ENCODE results near the gene PDE11A.

Gene PDE11A

DNA sequence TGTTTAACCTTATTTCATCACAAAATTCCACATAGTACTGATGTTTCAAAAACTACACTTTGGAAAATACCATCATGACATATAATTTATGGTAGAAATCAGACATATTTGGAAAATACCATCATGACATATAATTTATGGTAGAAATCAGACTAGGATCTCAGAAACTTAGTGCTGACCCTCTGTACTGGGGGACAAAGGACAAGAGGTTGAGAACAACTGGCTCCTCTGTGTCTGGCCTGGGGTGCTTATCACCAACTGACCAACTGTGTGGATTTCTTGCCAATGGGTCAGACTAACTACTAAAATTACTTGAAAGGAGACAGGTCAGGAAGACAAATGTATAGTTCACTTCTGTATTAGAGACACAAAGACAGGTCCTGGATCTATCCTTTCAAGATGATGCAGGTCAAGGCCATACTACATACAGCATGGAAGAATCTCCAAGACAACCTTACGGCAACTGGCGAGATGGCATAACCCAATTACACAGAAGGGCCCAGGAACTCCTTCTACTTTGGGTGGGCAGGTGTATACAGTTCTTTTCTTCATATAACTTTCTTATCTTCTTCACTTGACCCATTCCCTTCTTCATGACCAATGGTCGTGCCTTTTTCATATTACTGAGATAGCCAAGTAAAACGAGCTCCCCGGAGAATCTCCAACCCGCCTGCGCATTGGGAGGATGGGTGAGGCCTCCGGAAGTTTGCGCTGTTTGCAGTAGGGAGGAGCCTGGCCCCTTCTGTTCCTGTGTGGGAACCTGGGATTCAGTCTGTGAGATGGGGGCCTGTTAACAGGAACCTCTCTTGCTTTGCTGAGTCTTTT is 389.5 kb downstream of the PDE11A start:
- no peak for DNase-seq

DNA sequence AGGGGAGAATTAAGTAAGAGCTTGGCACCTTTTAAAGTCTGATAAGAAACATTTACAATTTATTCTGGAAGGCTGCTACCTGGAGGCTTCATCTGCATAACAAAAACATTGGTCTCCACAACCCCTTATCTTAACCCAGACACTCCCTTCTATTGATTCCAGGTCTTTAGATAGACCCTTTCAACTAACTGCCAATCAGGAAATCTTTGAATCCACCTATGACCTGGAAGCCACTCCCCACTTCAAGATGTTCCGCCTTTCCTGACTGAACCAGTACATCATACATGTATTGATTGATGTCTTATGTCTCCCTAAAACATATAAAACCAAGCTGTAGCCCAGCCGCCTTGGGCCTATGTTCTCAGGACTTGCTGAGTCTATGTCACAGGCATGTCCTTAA is 390.6 kb downstream of the PDE11A start:
- DNase-seq: no peak

DNA sequence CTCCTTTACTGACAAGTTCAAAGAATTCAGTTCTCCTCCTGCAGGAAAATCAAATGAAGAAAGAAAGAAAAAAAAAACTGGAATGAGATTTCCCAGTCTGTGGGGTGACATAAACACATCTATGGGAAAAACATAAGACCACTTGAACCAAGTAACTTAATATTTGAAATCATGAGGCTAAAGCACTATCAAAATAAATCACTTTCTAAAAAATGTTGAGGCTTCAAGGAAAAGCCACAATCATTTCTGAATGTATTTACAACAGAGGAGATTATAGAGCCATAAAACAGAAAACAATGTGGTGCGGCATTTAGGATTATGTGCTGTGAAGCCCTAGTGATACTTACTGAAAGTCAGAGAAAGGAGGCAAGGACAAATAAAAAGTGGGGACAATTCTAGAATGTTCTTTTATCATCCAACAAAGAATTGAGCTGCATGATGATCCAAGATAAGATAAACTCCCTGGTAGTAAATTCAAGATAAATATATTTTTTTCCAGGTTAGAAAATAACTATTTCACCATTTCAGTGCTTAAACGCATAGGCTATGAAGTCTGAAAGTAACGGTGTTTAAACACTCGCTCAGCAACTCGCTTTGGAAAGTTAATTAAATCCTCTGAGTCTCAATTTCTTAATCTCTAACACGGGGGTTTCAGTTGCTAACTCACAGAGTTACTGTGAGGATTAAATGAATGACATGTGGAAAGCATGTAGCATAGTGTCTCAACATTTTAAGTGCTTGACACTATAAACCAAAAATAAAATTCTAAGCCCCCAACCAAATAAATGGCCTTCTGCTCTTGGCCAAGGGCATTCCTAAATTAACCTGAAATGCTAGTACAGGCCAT is 391.5 kb downstream of the PDE11A start:
- DNase-seq: no peak

DNA sequence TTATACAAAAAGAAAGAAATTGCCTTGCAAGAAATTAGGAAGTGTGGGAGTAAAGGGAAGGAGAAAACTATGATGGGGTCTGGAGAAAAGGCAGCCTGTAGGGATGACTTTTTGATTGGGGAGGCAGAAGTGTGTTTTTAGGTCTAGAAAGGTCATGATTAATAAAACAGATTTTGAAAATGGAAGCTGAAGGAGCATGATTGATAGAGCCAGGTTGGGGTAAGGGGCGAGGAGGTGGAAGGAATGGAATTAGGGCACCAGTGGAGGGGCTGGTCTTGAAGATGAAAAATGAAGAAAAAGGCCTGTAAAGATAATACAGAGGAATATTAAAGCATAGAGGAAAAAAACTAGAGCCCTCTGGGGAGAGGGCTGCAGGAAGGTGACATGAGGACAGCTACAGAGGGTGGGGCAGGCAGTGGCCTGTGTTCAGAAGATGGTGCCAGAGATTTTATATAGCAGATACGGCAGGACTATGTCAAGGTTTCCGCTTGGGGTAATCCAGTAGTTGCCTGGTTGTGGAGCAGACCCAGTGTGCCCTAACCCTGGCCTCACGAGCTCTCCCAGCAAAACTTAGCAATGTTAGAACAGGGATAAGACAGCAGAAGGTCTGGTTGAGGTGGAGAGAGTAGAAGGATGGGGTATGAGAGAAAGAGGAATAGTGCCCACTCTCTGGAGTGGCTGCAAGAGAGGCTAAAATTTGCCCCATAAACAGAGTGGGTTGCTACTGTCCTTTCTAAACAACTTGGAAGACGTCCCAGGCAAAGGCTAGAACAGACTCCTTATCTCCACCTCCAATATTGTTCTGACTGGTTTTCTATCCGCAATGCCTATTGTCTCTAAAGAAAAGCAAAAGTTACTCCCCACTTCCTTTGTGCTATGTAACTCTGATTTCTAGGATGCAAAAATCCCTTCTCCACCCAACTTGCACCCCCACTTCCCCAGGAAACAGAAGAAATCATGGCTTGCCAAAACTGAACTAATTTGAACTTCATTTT is 392.7 kb downstream of the PDE11A start:
- no peak for DNase-seq

DNA sequence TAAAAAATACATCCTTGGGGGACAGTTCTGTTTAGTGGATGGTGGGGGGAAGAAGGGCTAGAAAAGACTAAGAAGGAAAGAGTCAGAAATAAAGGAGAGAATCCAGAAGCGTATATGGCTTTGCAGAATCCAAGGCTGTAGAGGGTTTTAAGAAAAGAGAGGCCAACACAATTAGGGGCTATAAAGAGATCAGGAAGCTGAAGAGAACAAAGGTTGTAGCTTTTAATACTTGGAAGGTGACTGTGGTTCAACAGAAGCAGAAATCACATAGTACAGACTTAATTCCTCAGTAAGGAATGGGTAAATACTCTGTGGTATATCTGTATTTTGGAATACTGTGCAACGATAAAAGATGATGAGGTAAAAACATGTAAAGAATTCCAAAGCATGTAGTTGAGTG is 393.6 kb downstream of the PDE11A start:
- no peak for DNase-seq

DNA sequence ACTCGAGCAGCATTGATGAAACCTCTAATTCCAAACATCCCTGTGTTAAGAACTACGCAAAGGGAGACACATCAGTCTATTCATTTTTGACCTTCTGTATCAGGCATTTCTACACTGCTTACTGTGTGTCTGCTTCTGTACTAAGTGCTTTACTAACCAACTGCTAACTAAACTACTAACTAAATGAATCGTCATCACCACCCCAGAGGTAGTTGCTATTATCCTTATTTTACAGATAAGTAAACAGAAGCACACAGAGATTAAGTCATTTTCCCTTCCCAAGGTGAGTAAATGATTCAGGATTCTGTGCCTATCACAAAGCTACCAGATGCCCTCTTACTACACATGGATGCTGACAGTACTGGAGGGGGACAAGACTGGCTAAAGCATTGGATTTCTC is 395.9 kb downstream of the PDE11A start:
- DNase-seq: no peak

DNA sequence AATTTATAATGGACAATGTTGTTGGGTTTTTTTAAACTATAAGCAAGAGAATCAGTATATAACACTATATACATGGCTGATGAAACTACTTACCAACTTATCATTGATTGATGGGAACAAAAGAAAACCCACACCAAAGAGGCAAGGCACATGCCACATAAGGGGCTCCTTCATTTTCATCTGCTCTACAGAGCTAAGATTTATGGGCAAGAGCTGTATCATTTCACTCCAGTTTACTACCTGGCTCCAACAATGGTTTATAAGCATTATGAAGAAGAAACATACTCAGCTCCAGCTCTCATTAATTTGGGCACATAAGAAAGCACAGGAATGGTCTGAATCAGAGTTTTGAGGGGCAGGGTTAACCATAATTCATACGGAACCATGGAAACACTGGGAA is 396.8 kb downstream of the PDE11A start:
- DNase-seq: no peak

DNA sequence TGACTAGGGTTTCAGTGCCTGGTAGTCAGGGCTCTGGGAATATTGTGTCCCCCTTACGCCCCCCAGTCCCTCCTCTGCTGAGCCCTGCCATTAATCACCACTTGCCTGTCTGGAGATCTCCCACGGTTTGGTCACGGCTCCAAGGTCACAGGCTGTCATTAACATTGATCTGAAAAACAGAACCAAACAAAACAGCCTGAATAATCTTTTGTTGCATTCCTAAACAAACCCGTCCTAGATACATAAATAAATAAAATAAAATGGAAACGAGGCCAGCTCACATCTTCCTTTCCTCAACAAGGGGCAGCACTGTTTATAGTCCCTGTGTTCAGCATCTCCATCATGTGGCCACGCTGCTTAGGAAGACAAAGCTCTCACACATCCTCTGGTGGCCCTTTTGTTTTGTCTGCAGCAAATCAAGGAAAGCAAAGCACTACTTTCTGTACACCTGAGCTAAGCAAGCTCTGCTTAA is 397.2 kb downstream of the PDE11A start:
- DNase-seq: no peak

DNA sequence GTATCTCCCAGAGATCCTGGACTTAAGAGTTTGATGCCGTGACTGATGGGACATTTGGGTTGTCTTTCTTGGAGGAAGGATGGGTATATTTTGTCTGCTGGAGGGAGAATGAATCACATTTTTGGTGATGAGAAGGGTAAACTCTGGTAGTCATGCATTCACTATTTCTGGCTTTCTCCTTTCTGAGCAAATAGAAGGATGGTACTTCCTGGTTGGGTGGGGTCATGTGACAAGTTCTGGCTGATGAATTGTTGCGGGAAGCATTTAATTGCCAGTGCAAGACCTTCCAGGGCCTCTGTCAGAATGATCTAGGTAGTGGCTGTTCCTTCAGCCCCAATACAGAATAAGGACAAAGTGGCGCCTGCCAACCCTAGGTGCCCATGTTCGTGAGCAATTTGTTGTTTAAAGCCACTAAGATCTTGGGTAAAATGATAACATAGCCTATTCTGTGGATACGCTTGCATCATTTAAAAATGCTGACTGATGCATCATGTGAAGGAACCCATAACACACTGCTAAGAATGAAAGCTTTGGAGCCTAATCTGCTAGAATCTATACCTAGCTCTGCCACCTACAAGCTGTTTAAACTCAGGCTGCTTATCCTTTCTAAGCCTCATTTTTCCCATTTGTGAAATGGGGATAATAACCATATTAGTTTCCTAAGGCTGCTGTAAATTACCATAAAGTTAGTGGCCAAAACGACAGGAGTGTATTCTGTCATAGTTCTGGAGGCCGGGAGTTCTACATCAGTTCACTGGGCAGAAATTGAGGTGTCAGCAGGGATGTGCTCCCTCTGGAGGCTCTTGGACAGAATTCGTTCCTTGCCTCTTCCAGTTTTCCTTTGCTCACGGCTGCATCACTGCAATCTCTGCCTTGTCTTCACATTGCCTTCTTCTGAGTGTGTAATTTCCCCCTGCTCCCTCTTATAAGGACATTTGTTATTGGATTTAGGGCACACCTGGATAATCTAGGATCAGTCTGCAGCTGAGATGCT is 398.7 kb downstream of the PDE11A start:
- no peak for DNase-seq

DNA sequence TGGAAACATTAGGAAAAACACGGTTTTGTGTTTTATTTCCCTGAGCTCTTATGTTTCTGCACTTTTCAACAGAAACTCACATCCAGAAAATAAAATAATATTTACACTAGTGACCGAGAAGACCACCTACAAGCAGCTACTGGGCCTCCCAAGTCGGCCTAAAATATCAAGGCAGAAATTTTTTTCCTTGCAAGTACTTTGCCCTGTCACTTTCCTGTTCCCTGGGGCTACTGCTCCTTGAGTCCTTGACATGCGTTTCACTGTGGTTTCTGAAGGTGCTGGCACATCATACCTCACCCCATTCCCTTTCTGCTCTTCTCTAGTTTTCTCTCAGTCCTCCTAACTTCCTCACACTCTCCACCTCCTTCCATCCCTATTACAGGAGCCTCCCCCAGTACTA is 400.9 kb downstream of the PDE11A start:
- DNase-seq: no peak

DNA sequence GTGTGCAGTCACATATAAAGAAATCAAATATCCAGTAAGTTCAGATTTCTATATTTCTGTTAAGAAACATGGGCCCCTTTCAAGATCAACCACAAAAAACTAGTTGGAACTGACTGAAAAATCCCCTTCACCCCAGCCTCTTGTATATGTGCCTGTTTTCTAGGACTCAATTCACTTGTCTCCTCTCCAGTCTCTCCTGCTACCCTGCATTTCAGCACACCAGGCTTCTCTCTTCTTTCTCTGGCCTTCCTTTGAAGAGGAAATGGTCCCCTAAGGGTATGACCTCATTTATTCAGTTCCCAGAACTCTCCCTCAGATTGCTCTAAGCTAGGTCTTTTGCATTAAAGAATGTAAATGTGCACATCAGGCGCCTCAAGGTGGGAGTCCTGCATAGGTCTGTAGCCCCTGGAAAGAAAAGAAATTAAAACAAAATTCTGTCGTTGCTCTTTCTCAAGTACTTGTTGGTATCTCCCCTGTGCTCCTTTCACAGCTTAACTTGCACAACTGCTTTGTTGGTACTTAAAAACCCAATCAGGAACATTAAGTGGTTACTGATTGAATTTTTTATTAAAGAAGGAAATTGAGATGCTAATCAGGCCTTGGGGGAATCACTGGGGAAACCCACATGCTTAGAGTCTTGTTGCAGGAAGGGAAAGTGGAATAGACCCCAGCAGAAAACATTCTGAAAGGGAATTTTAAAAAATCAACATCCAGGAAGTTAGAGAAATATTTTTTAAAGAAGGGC is 401.6 kb downstream of the PDE11A start:
- no peak for DNase-seq

DNA sequence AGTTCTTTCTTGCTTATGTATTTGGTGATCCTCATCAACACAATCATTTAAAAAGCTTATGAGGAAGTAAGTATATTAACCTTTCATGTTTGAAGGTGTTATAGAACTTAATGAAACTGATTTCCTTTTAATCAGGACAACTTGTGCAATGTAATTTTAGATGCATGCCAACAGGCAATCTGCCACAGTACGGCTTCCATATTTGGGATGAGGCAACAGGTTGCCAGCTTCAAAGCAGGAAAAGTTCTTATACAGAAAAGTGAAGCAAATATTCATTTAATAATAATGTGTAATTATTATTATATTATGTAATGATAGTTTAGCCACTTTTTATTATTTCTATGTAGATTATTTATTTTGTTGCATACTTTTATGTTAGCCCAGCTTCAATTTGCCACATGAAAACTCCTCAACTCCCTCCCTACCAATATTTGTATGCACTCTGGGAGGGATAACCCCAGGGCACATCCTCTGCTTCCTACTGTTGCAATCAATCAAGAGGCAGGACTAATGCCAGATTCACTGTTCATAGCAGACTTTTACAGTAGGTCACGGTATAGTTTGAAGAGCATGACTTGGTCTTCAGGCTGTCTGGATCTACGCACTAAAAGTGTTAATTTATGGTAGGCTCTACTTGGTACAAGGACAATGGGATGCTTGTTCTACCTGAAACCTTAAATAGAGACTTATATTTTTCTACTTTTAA is 402.8 kb downstream of the PDE11A start:
- DNase-seq: no peak

DNA sequence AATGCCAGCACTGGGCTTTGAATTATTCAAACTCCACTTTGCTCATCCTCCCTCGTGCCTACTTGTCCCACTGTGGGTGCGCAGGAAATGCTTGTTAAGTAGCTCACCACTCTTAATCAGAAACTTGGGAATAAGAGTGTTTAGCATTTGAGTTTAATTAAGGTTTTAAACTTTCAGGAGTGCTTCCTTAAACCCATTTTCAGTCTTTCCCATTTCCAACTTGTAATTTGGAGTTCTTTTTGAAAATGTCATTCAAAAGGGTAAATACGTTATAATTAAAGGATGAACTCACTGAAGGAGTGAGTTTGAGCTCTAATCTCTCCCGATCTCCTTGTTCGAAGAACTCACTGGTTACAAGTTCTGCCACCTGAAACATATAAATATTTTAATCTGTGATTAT is 403.4 kb downstream of the PDE11A start:
- DNase-seq: no peak

DNA sequence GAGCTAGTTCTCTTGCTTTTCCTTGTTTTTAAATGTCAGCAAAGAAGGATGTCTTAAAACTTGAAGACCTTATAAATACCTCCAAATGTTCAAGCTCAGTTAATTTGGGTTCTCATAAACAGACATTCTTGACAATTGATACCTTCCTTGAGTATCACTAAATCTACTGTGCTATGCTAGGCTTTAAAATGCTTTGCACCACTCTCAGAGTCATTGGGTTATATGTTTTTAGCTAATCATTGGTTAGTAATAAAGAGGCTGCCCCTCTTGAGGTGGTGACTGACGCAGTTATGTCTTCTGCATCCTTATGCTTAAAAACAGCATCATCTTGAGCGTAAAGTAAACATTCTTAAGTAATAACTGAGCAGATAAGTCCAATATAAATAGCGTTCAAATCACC is 404.0 kb downstream of the PDE11A start:
- DNase-seq: no peak

DNA sequence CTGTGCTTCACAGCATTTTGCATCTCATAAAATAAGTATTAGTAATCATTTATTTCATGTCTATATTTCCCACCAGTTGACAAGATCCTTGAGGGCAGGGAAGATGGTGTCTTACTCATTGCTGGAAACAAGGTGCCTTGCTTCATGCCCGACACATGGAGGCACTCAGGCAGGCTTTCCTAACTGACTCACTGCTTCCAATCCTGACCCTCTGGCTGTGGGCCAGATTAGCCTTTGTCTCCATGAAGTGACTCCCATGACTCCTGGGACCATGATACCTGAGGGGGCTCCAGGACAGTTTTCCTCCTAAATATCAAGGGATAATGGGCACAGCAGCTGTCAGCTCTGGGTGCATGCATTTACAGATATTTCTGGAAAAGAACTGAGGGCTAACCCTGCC is 405.0 kb downstream of the PDE11A start:
- DNase-seq: no peak

DNA sequence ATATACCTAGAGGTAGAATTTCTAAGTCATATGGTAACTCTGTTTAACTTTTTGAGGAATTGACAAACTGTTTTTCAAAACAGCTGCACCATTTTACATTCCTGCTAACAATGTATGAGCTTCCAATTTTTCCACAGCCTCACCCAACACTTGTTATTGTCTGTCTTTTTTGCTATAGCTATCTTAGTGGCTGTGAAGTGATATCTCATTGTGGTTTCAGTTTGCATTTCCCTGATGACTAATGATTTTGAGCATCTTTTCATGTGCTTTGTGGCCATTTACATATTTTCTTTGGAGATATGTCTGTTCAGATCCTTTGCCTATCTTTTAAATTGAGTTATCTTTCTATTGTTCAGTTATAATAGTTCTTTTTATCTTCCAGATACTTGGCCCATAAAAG is 406.2 kb downstream of the PDE11A start:
- DNase-seq: no peak

DNA sequence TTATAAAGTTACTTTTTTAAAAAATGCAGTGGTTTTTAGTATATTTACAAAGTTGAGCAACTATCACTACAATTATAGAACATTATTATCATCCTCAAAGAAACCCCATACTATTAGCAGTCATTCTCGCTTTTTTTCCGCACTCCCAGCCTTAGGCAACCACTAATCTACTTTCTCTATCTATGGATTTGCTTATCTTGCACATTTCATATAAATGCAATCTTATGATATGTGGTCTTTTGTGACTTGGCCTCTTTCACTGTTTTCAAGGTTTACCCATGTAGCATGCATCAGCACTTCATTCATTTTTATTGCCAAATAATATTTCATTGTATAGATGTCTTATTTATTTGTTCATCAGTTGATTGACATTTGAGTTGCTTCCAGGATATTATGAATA is 406.6 kb downstream of the PDE11A start:
- no peak for DNase-seq

DNA sequence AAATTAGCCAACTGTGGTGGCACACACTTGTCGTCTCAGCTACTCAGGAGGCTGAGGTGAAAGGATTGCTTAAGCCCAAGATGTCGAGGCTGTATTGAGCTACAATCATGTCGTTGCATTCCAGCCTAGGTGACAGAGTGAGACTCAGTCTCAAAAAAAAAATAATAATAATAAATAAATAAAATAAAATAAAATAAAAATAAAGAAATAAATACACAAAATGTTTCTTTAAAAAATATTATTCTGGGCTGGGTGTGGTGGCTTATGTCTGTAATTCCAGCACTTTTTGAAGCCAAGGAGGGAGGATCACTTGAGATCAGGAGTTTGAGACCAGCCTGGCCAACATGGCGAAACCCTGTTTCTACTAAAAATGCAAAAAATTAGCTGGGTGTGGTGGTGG is 407.2 kb downstream of the PDE11A start:
- DNase-seq: no peak

DNA sequence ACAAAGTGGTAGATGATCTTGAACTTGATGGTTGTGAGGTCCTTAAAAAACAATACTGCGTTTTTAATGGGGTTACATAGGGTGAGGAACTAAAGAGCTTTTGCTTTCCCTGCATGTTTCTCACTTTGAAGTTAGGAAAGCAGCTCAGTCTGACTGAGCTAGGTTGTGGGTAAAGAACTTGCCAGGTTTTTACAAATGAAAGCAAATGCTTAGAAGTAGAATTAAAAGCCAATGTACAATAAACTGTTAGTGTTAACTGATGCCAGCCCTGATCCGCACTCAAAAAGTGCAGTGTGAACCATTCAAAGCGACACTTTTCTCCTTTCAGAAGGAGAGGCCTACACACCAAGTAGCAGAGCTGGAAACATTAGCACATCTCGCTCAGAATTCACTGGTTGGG is 409.7 kb downstream of the PDE11A start:
- DNase-seq: no peak

DNA sequence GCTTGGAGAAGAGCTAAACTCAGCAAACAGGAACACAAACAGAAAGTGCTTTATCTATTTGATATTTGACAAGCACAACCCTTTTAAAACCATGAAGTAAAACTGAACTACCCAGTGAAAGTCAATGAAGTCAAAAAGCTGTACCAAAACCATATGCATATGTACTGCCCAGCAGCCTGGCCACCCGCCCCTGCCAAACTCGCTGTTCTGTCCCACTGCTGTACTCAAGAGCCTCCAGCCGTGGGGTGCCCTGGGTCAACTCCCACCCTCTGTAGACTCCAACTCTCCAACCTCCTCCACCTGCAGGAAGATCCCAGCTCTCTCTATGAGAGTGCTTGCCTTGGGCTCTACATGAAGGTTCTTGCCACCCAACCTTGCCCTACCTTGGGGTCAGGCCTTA is 411.8 kb downstream of the PDE11A start:
- DNase-seq: no peak
